WI38 (cell line): ENCODE results near the gene WSCD1.

Source experiments
- H3K4me3 ChIP-seq: 2 replicates; pipeline ENCODE4 v1.5.1; 2011; ENCODE audit warnings: low read depth, mild to moderate bottlenecking, control low read depth, low read length
- TF ChIP-seq, protein P1 (sequence below): IDR thresholded peaks from 2 replicates; pipeline ENCODE4 v1.5.1; 2012; ENCODE audit warnings: low read depth, mild to moderate bottlenecking, control low read depth, low read length

Gene WSCD1

DNA sequence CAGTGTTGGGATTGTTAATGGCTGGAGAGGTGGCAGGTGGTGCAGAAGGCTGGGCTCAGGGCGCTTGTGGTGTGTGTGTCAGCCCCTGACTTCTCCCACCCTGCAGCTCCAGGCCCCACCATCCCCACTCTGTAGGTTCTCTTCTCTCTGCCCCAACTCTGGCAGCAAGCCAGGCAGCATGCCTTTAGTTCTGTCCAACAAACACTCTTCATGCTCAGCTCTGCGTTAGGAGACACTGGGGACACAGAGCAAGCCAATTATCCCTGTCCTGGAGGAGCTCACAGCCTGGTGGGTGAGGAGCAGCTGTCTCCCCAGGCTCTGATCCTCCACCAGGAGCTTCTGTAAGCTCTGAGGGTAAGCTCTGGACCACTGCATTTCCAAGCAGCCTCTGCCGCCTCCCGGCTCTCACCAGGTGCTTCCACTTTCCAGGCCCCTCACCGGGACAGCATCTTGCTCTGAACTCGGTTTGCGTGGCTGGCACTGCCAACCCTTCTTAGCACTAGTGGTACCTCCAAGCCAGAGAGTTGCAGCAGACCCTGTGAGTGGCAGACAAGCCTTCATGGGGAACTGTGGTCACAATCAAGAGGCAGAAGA, 34.3 kb upstream of the WSCD1 start:
- TF ChIP-seq, protein P1, sequence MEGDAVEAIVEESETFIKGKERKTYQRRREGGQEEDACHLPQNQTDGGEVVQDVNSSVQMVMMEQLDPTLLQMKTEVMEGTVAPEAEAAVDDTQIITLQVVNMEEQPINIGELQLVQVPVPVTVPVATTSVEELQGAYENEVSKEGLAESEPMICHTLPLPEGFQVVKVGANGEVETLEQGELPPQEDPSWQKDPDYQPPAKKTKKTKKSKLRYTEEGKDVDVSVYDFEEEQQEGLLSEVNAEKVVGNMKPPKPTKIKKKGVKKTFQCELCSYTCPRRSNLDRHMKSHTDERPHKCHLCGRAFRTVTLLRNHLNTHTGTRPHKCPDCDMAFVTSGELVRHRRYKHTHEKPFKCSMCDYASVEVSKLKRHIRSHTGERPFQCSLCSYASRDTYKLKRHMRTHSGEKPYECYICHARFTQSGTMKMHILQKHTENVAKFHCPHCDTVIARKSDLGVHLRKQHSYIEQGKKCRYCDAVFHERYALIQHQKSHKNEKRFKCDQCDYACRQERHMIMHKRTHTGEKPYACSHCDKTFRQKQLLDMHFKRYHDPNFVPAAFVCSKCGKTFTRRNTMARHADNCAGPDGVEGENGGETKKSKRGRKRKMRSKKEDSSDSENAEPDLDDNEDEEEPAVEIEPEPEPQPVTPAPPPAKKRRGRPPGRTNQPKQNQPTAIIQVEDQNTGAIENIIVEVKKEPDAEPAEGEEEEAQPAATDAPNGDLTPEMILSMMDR: no peak
- H3K4me3 ChIP-seq: no peak overlapping the region

DNA sequence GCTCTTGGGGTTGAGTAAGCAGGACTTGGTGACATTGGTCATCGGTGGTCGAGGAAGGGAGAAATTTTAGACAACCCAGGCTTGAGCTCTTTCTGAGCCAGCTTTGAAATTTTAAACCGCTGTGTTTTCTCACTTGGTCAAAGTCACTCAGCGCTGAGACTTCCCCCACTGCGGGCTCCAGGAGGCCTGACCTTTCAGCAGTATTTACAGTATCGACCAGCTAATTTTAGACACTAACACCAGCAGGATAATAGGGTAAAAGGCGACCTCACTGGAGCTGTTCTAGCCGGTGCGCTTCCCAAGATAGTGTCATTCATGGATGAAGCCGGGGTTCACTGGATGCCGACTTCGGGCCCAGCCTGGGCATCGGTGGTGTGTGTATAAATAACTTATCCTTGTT, 29.7 kb upstream of the WSCD1 start:
- TF ChIP-seq, protein P1: no peak
- H3K4me3 ChIP-seq: no peak overlapping the region

- TF ChIP-seq, protein P1: no peak
Measured at GRCh38 chr17:6041246-6041645, 28.9 kb upstream of the WSCD1 start.

GRCh38 chr17:6043405-6043804, 26.8 kb upstream of the WSCD1 start:
- H3K4me3 ChIP-seq: no peak overlapping the region
- TF ChIP-seq, protein P1: no peak

More at GRCh38 chr17:6041246-6041645, 28.9 kb upstream of the WSCD1 start:
- no peak overlapping the region for H3K4me3 ChIP-seq

DNA sequence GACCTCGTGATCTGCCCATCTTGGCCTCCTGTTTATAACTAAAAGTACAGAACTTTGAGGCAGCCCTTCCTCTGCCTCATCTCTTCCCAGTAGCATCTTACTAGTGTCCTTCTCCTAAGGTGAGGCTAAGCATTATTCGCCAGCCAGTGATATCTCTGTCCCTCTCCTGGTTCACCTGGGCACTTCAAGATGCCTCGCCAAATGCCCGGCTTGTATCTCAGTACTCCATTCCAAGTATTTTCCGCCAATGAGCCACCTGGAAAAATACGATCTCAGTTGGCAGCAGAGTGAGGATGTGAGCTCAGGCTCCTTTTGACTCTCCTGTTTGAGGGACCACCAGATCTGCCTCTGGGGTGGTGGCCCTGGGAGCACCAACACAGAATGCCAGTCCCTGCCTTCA, 25.9 kb upstream of the WSCD1 start:
- H3K4me3 ChIP-seq: no peak overlapping the region
- TF ChIP-seq, protein P1: no peak

- H3K4me3 ChIP-seq: no peak overlapping the region
- TF ChIP-seq, protein P1: no peak
Measured at GRCh38 chr17:6045621-6046357, 24.4 kb upstream of the WSCD1 start.

- TF ChIP-seq, protein P1: no peak
- H3K4me3 ChIP-seq: no peak overlapping the region
Measured at GRCh38 chr17:6046431-6046830, 23.7 kb upstream of the WSCD1 start.
